Brain microvascular endothelial cell (primary cell): Measurements from ENCODE around the gene KRR1.

Experiments used
- DNase-seq: peaks from one replicate; pipeline ENCODE4 v3.0.0-alpha.2; 2020
- H3K27ac ChIP-seq: fragments of 250-450 bp; sonication (Bioruptor Pico); 2 replicates; pipeline ENCODE4 v1.5.1; 2020; ENCODE audit warnings: mild to moderate bottlenecking, moderate library complexity
- H3K27me3 ChIP-seq: fragments of 250-450 bp; sonication (Bioruptor Pico); replicated peaks from 2 replicates; pipeline ENCODE4 v1.5.1; 2020; ENCODE audit warnings: mild to moderate bottlenecking
- H3K36me3 ChIP-seq: fragments of 250-450 bp; sonication (Bioruptor Pico); replicated peaks from 2 replicates; pipeline ENCODE4 v1.5.1; 2020; ENCODE audit warnings: mild to moderate bottlenecking
- H3K4me3 ChIP-seq: 2 replicates; pipeline ENCODE4 v1.5.1; 2011; ENCODE audit warnings: low read depth, mild to moderate bottlenecking, control low read depth, low read length, moderate library complexity
- CTCF ChIP-seq: IDR thresholded peaks from 2 replicates; pipeline ENCODE4 v1.5.1; 2011; ENCODE audit warnings: low read depth, mild to moderate bottlenecking, moderate library complexity, low read length, control low read depth, inconsistent platforms; ENCODE audit errors: missing control alignments
- in situ Hi-C: cut with HindIII; loops from 2 replicates; pipeline ENCODE4 v1.10.0; 2017; ENCODE audit warnings: low sequenced_read_pairs, low pct_ligation_motif_present

KRR1 gene

GRCh38 chr12:75511116-75512048 lies at the start of gene KRR1:
Gene KRR1, minus strand, starts transcription at chr12:75511609. Its CDS starts 12 bp downstream, at chr12:75511597.
- in situ Hi-C loops = no loop called here
- Histone ChIP-seq H3K36me3 (no peaks in the 10 kb centered on the region), H3K27me3 (no peaks in the 10 kb centered on the region), H3K4me3 (peak within 1 kb of the TSS; percentile 80), H3K27ac (peak within 1 kb of the TSS; percentile 73)
- peak; percentile 12 for TF ChIP-seq CTCF
- DNase-seq = peak; percentile 98

GRCh38 chr12:75560167-75560566 lies 48.8 kb upstream of the KRR1 start:
- peak; percentile 17 for DNase-seq

GRCh38 chr12:75558287-75558686 lies 46.9 kb upstream of the KRR1 start:
- Histone ChIP-seq H3K27me3 (no peaks in the 10 kb centered on the region), H3K36me3 (no peaks in the 10 kb centered on the region), H3K27ac (no peak overlapping the region), H3K4me3 (no peak overlapping the region)
- in situ Hi-C loops = no loop called here
- TF ChIP-seq CTCF = no peak
- no peak for DNase-seq

More at GRCh38 chr12:75560167-75560566, 48.8 kb upstream of the KRR1 start:
- no peaks in the 10 kb centered on the region for H3K36me3 ChIP-seq
- H3K4me3 ChIP-seq = no peak overlapping the region
- H3K27me3 ChIP-seq = no peaks in the 10 kb centered on the region
- no peak overlapping the region for H3K27ac ChIP-seq
- in situ Hi-C loops = no loop called here
- TF ChIP-seq CTCF = peak; percentile 47

GRCh38 chr12:75556311-75556899 lies 45.0 kb upstream of the KRR1 start:
- Histone ChIP-seq H3K36me3 (no peaks in the 10 kb centered on the region), H3K27ac (no peak overlapping the region), H3K4me3 (no peak overlapping the region), H3K27me3 (no peaks in the 10 kb centered on the region)
- in situ Hi-C loops = no loop called here
- no peak for DNase-seq
- no peak for TF ChIP-seq CTCF

GRCh38 chr12:75554556-75554880 lies 43.1 kb upstream of the KRR1 start:
- H3K27me3 ChIP-seq = no peaks in the 10 kb centered on the region
- H3K4me3 ChIP-seq = no peak overlapping the region
- H3K36me3 ChIP-seq = no peaks in the 10 kb centered on the region
- in situ Hi-C loops = no loop called here
- no peak for TF ChIP-seq CTCF
- DNase-seq = no peak
- H3K27ac ChIP-seq = no peak overlapping the region
